Lower lobe of right lung (tissue), 2 donors: ENCODE results near the gene MYRF. TPM values are rescaled to one million over a fixed set of nuclear protein-coding genes. Genes with fewer than 3 reads are reported as not detected.
A peak's percentile ranks its signal among the peaks of the same experiment; 100 is the strongest.

Experiments used
- ATAC-seq, 2 donors: fragments of 200-7000 bp; cut with Tn5 transposase; one replicate each; pipeline ENCODE4 v1.9.1; 2020 to 2022; ENCODE audit warnings: mild to moderate bottlenecking in 2 of 2, moderate library complexity in 2 of 2
- DNase-seq: peaks from one replicate; pipeline ENCODE4 v3.0.0-alpha.2; 2020
- H3K27ac ChIP-seq: fragments of 200-600 bp; one replicate; pipeline ENCODE4 v1.8.0; 2022
- H3K27me3 ChIP-seq: fragments of 200-600 bp; one replicate; pipeline ENCODE4 v1.8.0; 2022; ENCODE audit warnings: low read depth
- H3K36me3 ChIP-seq: fragments of 200-600 bp; one replicate; pipeline ENCODE4 v1.8.0; 2022; ENCODE audit warnings: mild to moderate bottlenecking
- H3K4me1 ChIP-seq: fragments of 200-600 bp; one replicate; pipeline ENCODE4 v1.8.0; 2022
- H3K4me3 ChIP-seq: fragments of 200-600 bp; one replicate; pipeline ENCODE4 v1.8.0; 2022; ENCODE audit warnings: mild to moderate bottlenecking
- H3K9me3 ChIP-seq: fragments of 200-600 bp; one replicate; pipeline ENCODE4 v1.8.0; 2022
- CTCF ChIP-seq: fragments of 200-600 bp; IDR thresholded peaks from one replicate; pipeline ENCODE4 v1.8.0; 2022; ENCODE audit warnings: antibody characterized with exemption, mild to moderate bottlenecking
- intact Hi-C: fragments of 100-400 bp; cut with DNase I; formaldehyde crosslinking; loops from one replicate; pipeline ENCODE4 v1.11.0; 2022
- total RNA-seq: library from RNA; stranded (reverse); fragmentation: NEBNext Ultra II Directional; extraction: Animal tissue kit (Norgen Biotek cat#: 25700); gene quantifications from one replicate; pipeline ENCODE4 v1.2.1, GENCODE V29; 2021
- donor health status: DM: no; HTN: yes; CAD: no; lungs with severe emphysema.

The MYRF gene
- total RNA-seq, 1 donor from 2014 or later = 37.9 TPM

DNA sequence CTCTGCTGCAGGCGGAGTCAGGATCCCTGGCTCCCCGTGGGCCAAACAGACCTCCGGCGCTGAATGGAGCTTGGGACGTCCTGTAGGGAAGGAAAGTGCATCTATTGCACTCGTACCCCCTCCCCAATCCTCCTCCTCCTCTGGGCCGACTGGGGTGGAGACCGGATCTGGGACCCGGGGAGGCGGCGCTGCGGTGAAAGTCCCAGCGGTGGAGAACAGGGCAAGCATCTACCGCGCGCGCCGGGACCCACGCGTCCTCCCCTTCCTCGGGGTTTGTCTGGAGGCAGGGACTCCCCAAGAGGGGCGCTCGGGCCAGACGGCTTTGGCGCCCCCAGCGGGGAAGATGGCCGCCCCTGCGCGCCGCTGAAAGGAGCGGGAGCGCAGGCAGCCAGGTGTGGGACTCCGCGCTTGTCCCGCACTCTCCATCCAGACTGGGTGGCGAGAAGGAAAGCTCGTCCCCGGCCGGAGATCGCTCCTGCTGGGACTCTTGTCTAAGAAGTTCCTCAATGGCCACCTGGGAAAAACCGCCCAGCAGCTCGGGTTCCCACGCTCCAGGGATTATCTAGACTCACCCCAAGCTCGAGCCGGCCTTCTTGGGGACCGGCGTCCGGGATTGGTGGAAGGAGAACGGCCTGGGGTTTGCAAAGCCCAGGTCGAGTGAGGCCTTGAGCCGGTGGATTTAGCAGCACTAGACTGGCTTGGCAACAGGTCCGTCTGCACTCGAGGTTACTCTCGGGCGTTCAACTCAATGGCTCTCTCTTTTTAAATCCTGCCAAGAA is 76.4 kb downstream of the MYRF start:
- H3K9me3 ChIP-seq = no peaks in the 10 kb centered on the region
- no peaks in the 10 kb centered on the region for H3K36me3 ChIP-seq
- intact Hi-C loops = no loop called here
- DNase-seq = peak; percentile 62
- peaks cover 17% of the 10 kb centered on the region for H3K27me3 ChIP-seq
- peaks cover 40% of the 10 kb centered on the region for H3K4me1 ChIP-seq
- peak overlapping the region; percentile 85 for H3K27ac ChIP-seq
- peak; percentile 41 to 60 for ATAC-seq
- TF ChIP-seq CTCF = peak; percentile 36
- H3K4me3 ChIP-seq = peak overlapping the region; percentile 67

DNA sequence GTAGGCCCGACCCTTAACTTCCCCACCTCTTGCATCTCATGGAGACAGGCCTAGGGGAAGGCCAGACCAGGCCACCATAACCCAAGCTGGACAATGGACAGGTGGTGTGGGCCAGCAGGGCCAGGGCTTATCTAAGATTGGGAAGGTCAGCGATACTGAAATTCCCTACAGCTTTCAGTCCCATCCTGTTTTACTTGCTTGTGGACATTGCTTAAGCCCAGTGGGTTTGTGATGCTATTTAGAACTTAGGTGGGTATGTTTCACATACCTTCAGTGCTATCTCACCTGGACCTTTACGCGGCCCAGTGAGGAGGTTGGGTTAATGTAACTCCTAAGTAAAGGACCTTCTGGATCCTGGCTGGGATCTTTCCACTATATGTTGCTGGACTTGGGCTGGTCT is 77.4 kb downstream of the MYRF start:
- peak overlapping the region; percentile 67 for H3K4me3 ChIP-seq
- H3K4me1 ChIP-seq = peaks cover 48% of the 10 kb centered on the region

GRCh38 chr11:61830237-61831105 is 78.0 kb downstream of the MYRF start:
- no peaks in the 10 kb centered on the region for H3K9me3 ChIP-seq
- H3K4me3 ChIP-seq = peak overlapping the region; percentile 67
- DNase-seq = no peak
- H3K27ac ChIP-seq = peak overlapping the region; percentile 40
- no peaks in the 10 kb centered on the region for H3K36me3 ChIP-seq
- intact Hi-C loops = no loop called here
- ATAC-seq = no peak
- peaks cover 17% of the 10 kb centered on the region for H3K27me3 ChIP-seq
- H3K4me1 ChIP-seq = peaks cover 54% of the 10 kb centered on the region
- no peak for TF ChIP-seq CTCF

More for the DNA sequence above, 77.4 kb downstream of the MYRF start:
- Histone ChIP-seq H3K27ac (peak overlapping the region; percentile 38), H3K9me3 (no peaks in the 10 kb centered on the region), H3K27me3 (peaks cover 17% of the 10 kb centered on the region), H3K36me3 (no peaks in the 10 kb centered on the region)
- TF ChIP-seq CTCF = no peak
- intact Hi-C loops = no loop called here
- ATAC-seq (no peak), DNase-seq (no peak)

DNA sequence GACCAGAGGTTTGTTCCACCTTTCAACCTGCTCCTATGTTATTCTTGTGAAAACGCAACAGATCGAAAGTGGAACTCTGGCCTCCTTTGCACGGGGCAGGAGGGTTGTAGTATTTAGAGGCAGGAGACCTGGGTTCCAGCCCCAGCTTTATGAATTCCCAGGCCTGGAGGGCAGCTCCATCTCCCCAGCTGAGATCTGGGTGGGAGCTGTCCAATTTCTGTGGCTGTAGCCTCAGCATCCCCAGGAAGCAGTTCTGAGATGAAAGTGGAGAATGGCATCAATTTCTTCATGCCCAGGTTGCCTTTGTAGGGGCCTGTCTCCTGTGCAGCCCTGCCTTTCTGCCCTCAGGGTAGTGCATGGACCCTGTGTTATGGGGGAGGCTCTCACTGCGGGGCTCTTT is 79.8 kb downstream of the MYRF start:
- no peak overlapping the region for H3K27ac ChIP-seq
- peaks cover 50% of the 10 kb centered on the region for H3K4me1 ChIP-seq
- H3K27me3 ChIP-seq = peaks cover 17% of the 10 kb centered on the region
- intact Hi-C loops = no loop called here
- ATAC-seq (no peak), DNase-seq (no peak)
- no peaks in the 10 kb centered on the region for H3K9me3 ChIP-seq
- no peak for TF ChIP-seq CTCF
- H3K36me3 ChIP-seq = no peaks in the 10 kb centered on the region
- H3K4me3 ChIP-seq = no peak overlapping the region

GRCh38 chr11:61832754-61833153 is 80.3 kb downstream of the MYRF start:
- H3K4me1 ChIP-seq = peaks cover 44% of the 10 kb centered on the region
- no peak overlapping the region for H3K27ac ChIP-seq
- no peak overlapping the region for H3K4me3 ChIP-seq
- peaks cover 17% of the 10 kb centered on the region for H3K27me3 ChIP-seq
- intact Hi-C loops = no loop called here
- H3K9me3 ChIP-seq = no peaks in the 10 kb centered on the region
- DNase-seq (no peak), ATAC-seq (no peak)
- no peaks in the 10 kb centered on the region for H3K36me3 ChIP-seq
- TF ChIP-seq CTCF = no peak
